HG02884 (cell line): ENCODE data around the gene GRWD1.

Source experiments
- ATAC-seq: cut with Tn5 transposase; IDR thresholded peaks from one replicate; pipeline ENCODE4 v1.9.1; 2021; ENCODE audit warnings: mild to moderate bottlenecking, moderate library complexity; ENCODE audit not compliant: unreplicated experiment

The GRWD1 gene

GRCh38 chr19:48455908-48456562 lies 10.3 kb downstream of the GRWD1 start:
- no peak for ATAC-seq

DNA sequence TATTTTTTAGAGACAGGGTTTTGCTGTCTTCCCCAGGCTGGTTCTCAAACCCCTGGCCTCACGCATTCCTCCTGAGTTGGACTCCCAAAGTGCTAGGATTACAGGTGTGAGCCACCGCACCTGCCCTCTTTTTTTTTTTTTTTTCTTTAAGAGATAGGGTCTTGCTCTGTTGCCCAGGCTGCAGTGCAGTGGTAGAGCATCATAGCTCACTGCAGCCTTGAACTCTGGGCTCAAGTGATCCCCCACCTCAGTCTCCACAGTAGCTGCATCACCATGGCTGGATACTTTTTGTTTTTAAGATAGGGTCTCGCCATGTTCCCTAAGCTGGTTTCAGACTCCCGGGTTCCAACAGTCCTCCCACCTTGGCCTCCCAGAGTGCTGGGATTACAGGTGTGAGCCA lies 11.1 kb downstream of the GRWD1 start:
- no peak for ATAC-seq

DNA sequence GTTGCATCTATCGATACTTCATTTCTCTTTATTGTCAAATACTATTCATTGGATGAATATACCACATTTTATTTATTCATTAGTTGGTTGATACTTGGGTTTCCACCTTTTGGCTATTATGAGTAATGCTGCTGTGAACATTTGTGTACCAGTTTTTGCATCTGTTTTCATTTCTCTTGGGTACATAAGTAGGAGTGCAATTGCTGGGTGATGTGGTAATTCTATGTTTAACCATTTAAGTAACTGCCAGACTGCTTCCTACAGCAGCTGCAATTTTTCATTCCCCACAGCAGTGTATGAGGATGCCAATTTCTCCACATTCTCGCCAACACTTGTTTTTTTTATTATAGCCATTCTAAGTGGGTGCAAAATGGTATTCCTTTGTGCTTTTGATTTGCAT lies 12.2 kb downstream of the GRWD1 start:
- no peak for ATAC-seq

DNA sequence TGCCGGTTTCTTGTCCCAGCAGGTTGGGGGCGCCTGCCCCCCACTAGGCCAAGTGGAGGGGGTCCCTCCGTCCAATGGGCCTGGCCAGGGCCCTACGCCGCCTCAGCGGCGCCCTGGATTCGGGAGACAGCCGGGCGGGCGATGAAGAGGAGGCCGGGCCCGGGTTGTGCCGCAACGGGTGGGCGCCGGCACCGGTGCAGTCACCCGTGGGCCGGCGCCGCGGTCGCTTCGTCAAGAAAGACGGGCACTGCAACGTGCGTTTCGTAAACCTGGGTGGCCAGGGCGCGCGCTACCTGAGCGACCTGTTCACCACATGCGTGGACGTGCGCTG lies 15.8 kb downstream of the GRWD1 start:
- no peak for ATAC-seq

DNA sequence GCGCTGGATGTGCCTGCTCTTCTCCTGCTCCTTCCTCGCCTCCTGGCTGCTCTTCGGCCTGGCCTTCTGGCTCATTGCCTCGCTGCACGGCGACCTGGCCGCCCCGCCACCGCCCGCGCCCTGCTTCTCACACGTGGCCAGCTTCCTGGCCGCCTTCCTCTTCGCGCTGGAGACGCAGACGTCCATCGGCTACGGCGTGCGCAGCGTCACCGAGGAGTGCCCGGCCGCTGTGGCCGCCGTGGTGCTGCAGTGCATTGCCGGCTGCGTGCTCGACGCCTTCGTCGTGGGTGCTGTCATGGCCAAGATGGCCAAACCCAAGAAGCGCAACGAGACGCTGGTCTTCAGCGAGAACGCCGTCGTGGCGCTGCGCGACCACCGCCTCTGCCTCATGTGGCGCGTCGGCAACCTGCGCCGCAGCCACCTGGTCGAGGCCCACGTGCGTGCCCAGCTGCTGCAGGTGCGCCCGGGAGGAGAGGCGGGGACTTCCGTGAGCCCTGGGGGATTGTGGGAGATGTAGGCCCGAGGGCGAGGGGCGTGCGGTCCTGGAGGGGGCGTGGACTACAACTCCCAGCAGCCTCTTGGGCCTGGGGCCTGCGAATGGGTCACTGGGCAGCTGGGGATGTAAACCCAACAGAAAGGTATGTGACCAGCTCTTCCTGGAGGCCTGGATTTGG lies 16.3 kb downstream of the GRWD1 start:
- no peak for ATAC-seq

DNA sequence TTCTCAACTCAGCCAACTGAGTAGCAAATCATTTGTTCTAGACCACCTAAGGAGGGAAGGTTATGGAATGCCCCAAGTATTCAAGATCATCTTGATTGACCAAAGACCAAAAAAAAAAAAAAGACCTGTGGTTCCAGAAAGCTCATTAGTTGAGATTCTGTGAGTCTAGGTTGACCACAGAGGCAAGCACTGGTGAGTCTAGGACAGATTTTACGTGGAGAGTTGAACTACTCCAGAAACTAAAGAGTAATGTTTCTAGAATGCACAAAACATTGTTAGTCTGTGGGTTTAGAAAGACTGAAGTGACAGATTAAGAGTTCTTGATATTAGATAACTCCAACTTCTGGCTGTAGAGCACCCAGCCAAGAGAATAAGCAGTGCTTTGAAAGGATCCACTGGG lies 19.4 kb downstream of the GRWD1 start:
- no peak for ATAC-seq

GRCh38 chr19:48466561-48467325 lies 21.0 kb downstream of the GRWD1 start:
- ATAC-seq = no peak

- ATAC-seq = peak; percentile 85
These were observed 23.0 kb downstream of the GRWD1 start for GRCh38 chr19:48468772-48469288.

DNA sequence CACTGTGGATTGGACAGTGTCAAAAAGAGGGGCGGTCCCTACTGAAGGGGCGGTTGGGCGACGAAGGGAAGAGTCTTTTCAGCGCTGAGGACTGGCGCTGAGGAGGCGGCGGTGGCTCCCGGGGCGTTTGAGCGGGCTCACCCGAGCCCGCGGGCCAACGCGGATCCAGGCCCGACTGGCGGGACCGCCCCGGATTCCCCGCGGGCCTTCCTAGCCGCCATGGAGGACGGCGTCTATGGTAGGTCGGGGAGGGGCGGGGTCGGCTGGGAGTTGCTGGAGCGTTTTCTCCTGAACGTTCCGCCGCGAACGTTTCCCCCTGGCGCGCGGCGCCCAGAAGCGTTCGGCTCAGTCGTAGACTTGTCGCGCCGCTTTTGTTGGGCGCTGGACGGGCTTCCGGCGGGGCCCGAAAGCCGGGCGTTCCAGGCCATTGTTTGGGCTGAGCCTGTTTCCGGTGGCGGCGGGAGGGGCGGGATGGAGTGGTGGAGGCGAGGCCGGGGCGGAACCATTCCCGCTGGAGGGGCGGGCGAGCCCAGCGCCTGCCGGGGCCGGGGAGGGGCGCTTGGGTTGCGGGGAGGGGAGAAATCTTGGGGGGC lies 23.6 kb downstream of the GRWD1 start, which contains the start of gene CYTH2:
Gene CYTH2, plus strand, starts transcription at position 81 of the 593 bp plus-strand sequence. Its CDS starts 139 bp downstream, at position 220.
- ATAC-seq = peak; percentile 9

DNA sequence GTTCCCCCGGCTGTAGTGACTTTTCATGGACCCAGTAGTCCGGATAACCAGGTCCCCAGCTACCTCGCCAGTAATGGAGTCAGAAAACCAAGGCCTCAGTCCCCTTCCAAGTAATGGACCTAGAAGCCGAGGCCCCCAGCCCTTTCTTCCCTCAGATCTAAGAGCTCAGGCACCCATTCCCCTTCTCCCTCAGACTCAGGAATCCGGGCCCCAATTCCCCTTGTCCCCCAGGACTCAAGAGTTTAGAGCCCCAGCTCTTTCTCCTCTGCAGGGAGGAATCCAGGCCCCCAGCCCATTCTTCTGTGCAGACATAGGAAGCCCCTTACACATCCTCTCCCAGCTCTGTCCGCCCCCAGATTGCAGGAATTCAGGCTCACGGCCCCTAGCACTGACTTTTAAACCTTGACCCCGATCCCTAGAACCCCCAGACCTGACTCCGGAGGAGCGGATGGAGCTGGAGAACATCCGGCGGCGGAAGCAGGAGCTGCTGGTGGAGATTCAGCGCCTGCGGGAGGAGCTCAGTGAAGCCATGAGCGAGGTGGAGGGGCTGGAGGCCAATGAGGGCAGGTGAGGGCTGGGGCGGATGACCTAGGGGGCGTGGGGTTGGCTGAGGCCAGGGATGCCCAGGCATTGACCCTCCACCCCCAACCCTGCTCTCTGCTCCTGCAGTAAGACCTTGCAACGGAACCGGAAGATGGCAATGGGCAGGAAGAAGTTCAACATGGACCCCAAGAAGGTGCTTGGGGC lies 24.3 kb downstream of the GRWD1 start:
- no peak for ATAC-seq

GRCh38 chr19:48470856-48471255 lies 25.1 kb downstream of the GRWD1 start:
- no peak for ATAC-seq

- no peak for ATAC-seq
These were observed 26.1 kb downstream of the GRWD1 start for GRCh38 chr19:48471836-48472235.

DNA sequence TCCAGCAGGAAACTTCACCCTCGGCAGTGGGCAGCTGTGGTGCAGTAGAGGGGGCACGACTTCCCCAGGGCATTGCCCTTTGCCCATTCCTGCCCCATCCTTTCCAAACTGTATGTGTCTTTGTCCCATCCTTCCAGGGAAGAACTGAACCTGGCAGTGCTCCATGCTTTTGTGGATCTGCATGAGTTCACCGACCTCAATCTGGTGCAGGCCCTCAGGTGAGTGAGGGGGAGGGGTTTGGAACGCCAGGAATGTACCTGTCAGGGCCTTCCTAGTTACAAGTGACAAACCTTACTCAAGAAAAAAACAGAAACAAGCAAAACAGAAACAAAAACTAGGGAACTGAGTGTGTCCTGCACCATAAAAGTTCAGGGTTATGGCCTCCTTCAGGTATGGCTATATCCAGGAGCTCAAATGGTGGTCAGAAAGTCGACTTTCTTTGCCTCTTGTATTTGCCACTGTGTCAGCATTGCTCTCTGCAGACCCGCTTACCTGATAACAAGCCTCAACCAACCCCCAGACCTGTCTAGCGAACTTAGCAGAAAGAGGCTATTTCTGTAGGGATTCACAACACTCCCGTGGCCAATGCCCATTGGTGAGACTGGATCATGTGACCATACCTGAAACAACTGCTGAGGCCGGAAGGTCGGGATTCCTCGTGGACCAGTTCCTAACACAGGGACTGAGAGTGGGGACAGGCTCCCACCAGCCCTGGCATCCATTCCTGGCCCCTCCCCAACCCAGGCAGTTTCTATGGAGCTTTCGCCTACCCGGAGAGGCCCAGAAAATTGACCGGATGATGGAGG lies 27.6 kb downstream of the GRWD1 start:
- ATAC-seq = no peak

DNA sequence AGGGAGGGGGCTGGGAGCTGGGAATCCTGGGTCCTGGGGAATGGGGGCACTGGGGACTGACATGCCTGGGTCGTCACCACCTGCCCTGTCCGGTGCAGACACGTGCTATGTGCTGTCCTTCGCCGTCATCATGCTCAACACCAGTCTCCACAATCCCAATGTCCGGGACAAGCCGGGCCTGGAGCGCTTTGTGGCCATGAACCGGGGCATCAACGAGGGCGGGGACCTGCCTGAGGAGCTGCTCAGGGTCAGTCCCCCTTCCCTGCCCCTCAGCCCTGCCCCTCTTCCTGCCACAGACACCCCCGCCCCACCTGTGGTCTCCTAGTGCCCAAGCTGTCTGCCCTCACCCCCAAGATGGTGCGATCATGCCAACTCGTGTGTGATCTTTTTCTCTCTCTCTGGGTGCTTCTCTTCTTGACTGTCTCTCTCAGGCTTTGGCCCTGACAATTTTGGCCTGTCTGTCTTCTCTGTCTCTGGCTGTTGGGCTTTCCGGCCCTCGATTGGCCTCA lies 28.4 kb downstream of the GRWD1 start:
- ATAC-seq = no peak

DNA sequence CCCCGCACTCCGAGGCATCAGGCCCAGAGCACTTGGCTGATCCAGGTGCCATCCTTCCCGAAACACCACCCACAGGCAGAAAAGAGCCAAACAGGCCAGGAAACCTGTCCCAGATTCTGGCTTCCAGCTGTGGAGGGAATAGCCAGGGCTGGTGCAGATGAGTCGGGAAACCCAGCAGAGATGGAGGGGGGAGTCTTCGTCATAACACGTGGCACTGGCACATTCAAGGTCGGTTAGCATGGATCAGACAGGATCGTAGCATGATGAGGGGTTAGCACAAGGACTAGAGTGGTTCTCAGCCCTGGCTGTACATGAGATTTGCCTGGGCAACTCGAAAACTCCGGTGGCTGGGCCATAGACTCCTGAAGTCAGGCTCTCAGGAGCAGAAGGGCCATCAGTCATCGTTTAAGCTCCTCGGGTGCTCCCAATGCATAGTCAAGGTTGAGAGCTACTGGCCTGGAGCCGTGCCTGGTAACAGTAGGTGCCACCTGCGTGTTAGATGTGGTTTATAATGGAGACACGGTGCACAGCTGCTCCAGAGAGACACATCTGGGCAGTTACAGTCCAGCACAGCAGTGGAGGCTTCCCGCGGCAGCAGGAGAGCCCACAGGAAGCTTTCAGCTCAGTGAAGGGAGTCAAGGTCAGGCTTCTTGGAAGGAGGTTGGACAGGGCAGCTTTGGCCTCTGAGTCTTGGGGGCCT lies 29.7 kb downstream of the GRWD1 start:
- no peak for ATAC-seq

DNA sequence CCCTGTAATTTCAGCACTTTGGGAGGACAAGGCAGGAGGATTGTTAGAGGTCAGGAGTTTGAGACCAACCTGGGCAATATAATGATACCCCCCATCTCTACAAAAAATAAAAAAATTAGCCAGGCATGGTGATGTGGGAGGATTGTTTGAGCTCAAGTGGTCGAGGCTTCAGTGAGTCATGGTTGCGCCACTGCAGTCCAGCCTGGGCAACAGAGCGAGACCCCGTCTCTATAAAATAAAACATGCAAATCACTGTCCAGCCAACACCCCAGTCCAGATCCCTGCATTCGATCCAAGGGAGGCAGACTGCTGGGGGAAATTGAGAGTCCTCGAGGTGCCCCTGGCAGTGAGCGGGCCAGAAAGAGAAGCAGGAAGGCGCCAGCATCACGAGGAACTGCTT lies 30.4 kb downstream of the GRWD1 start:
- ATAC-seq = no peak

DNA sequence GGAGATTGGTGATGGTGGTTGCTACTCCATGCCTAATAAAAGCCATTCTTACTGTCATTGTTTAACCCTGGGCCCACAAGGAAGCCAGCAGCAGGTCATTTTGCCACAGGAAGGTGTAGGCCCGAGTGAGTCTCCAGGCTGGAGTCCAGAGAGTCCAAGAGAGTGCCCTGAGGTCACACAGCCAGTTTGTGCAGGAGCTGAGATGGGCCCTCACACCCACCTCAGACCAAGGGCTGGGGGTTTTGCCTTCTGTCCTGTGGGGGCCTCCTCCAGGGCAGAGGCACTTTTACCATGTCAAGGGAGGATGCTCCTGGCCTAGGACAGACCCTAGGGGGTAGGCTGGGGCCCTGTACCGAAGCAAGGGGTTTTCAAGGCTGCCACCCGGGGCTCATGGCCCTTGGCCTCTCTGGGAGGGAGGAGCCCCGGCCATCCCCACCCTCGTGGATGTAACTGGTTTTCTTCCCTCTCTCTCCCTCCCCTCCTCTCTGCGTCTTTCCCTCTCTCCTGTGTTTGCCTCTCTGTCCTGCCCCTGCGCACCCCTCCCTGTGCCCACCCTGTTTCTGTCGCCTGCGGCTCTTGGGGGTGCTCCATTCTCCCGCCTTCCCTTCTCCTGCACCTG lies 31.4 kb downstream of the GRWD1 start:
- ATAC-seq = no peak

GRCh38 chr19:48477698-48478338 lies 32.0 kb downstream of the GRWD1 start:
- no peak for ATAC-seq
